GM12892 (cell line): Measurements from ENCODE around the gene GPS2.

Experiments
- POLR2A ChIP-seq: IDR thresholded peaks from 2 replicates; pipeline ENCODE4 v1.6.1; 2011; ENCODE audit warnings: low read depth, low read length, control low read depth
- POLR2AphosphoS5 ChIP-seq: IDR thresholded peaks from 2 replicates; pipeline ENCODE4 v1.6.1; 2011; ENCODE audit warnings: low read depth, low read length, control low read depth

GRCh38 chr17:7351665-7352502 is 36.7 kb upstream of the GPS2 start, which contains the start of gene KCTD11:
- TF ChIP-seq POLR2A: no peak
- no peak for TF ChIP-seq POLR2AphosphoS5
